Measurements from ENCODE around the gene SWAP70. TPM values are rescaled to one million over a fixed set of nuclear protein-coding genes. Genes with fewer than 3 reads are reported as not detected.

Gene SWAP70
- total RNA-seq, 1 experiment from 2014 or later: 21.1 TPM

DNA sequence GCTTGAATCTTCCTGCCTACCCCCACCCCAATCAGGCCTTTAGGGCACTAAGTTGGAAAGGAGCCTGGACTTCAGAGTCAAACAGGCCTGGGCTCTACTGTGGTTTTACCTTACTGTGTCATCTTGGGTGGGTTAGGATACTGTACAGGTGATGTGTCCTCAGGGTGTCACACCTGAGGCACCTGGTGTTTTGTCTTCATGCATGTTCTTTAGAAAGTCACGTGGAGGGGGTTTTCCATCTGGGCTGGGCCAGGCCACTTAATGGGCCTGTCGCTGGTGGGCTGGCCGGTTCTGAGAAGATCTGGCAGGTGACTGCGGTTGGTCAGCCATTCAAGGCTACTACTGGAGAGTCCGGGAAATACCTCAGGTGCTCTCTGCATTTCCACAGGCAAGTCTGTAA is 92.6 kb downstream of the SWAP70 start:
- Histone ChIP-seq H3K27me3 (replicated peaks; ENCODE audit: insufficient read depth, low read depth, low read length, poor library complexity) (no peaks in the 10 kb centered on the region), H3K9me3 (ENCODE audit: low read depth, low read length, poor library complexity, severe bottlenecking) (no peaks in the 10 kb centered on the region), H3K27ac (ENCODE audit: low read depth, low read length, poor library complexity, severe bottlenecking) (no peak overlapping the region), H3K4me1 (ENCODE audit: insufficient read depth, low read length, poor library complexity, severe bottlenecking) (peaks cover 24% of the 10 kb centered on the region), H3K4me3 (ENCODE audit: low read depth, low read length, poor library complexity, severe bottlenecking) (no peak overlapping the region), H3K36me3 (ENCODE audit: insufficient read depth, low read length, poor library complexity, severe bottlenecking) (no peaks in the 10 kb centered on the region)
- intact Hi-C loops (cut with micrococcal nuclease; ENCODE audit: unreplicated experiment): loop anchor here (5.0 kb wide), 1 partner anchor 106 kb away; no protein-coding TSS in a partner anchor
- CTCF ChIA-PET: no interaction called here
- POLR2A ChIA-PET (ENCODE audit: low non-redundant PET): no interaction called here
- no peak for DNase-seq (ENCODE audit: low spot score)
- BruUV-seq (replicated peaks): no TSS peak
- TF ChIP-seq EZH2 (IDR thresholded peaks at IDR 0.05; ENCODE audit: borderline replicate concordance, low read depth, low read length, poor library complexity, severe bottlenecking) (no peak), CTCF (conservative IDR thresholded peaks at IDR 0.05; ENCODE audit: low read depth, low read length) (no peak)

DNA sequence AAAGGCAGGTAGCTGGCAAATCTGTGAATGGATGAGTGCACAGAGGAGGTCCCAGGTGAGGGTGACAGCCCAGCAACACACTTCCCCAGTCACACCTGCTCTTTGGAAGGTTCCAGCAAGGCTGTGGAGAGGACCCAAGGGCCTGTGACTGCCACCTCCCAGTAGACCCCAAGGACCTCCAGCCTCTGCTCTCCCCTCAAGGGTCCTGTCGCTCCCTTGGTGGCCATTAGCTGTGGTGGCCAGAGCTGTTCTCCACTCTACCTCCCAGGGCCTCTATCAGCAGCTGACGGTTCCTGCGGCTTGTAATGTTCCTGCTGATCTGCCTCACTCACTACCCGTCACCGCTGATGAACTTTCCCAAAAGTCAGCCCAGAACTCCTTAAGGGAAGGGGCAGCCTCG is 93.0 kb downstream of the SWAP70 start:
- DNase-seq (ENCODE audit: low spot score): no peak
- TF ChIP-seq CTCF (conservative IDR thresholded peaks at IDR 0.05; ENCODE audit: low read depth, low read length) (no peak), EZH2 (IDR thresholded peaks at IDR 0.05; ENCODE audit: borderline replicate concordance, low read depth, low read length, poor library complexity, severe bottlenecking) (no peak)
- no peak overlapping the region for H3K4me3 ChIP-seq (ENCODE audit: low read depth, low read length, poor library complexity, severe bottlenecking)
- no peaks in the 10 kb centered on the region for H3K36me3 ChIP-seq (ENCODE audit: insufficient read depth, low read length, poor library complexity, severe bottlenecking)
- BruUV-seq (replicated peaks): no TSS peak
- intact Hi-C loops (cut with micrococcal nuclease; ENCODE audit: unreplicated experiment): loop anchor here (5.0 kb wide), 1 partner anchor 105 kb away; no protein-coding TSS in a partner anchor
- peaks cover 24% of the 10 kb centered on the region for H3K4me1 ChIP-seq (ENCODE audit: insufficient read depth, low read length, poor library complexity, severe bottlenecking)
- H3K27me3 ChIP-seq (replicated peaks; ENCODE audit: insufficient read depth, low read depth, low read length, poor library complexity): no peaks in the 10 kb centered on the region
- H3K27ac ChIP-seq (ENCODE audit: low read depth, low read length, poor library complexity, severe bottlenecking): no peak overlapping the region
- ChIA-PET POLR2A (ENCODE audit: low non-redundant PET) (no interaction called here), CTCF (no interaction called here)
- H3K9me3 ChIP-seq (ENCODE audit: low read depth, low read length, poor library complexity, severe bottlenecking): no peaks in the 10 kb centered on the region

GRCh38 chr11:9757809-9758636 is 94.1 kb downstream of the SWAP70 start:
- H3K36me3 ChIP-seq (ENCODE audit: insufficient read depth, low read length, poor library complexity, severe bottlenecking): no peaks in the 10 kb centered on the region
- H3K4me3 ChIP-seq (ENCODE audit: low read depth, low read length, poor library complexity, severe bottlenecking): peak overlapping the region; percentile 64
- no peaks in the 10 kb centered on the region for H3K9me3 ChIP-seq (ENCODE audit: low read depth, low read length, poor library complexity, severe bottlenecking)
- BruUV-seq (replicated peaks): no TSS peak
- peaks cover 24% of the 10 kb centered on the region for H3K4me1 ChIP-seq (ENCODE audit: insufficient read depth, low read length, poor library complexity, severe bottlenecking)
- ChIA-PET CTCF (interaction anchor here (0.6 to 1.3 kb wide), 3 partner anchors 115 to 215 kb away, joined by 3 to 12 read pairs (median 3); no protein-coding TSS in a partner anchor), POLR2A (ENCODE audit: low non-redundant PET) (no interaction called here)
- peak overlapping the region; percentile 93 for H3K27ac ChIP-seq (ENCODE audit: low read depth, low read length, poor library complexity, severe bottlenecking)
- peak; percentile 85 for DNase-seq (ENCODE audit: low spot score)
- no peaks in the 10 kb centered on the region for H3K27me3 ChIP-seq (replicated peaks; ENCODE audit: insufficient read depth, low read depth, low read length, poor library complexity)
- TF ChIP-seq EZH2 (IDR thresholded peaks at IDR 0.05; ENCODE audit: borderline replicate concordance, low read depth, low read length, poor library complexity, severe bottlenecking) (no peak), CTCF (conservative IDR thresholded peaks at IDR 0.05; ENCODE audit: low read depth, low read length) (peak; percentile 50; the same call in 1 of the 2 replicates)
- intact Hi-C loops (cut with micrococcal nuclease; ENCODE audit: unreplicated experiment): loop anchor here (2.0 to 5.0 kb wide), 5 partner anchors 104 to 977 kb away; no protein-coding TSS in a partner anchor
